IPS DF 4.7 (cell line): ENCODE data around the gene TCF7L2.
A peak's percentile ranks its signal among the peaks of the same experiment; 100 is the strongest.

Experiments used
- DNase-seq: peaks from one replicate; pipeline ENCODE4 v3.0.0-alpha.2; 2013; ENCODE audit warnings: low spot score; ENCODE audit errors: extremely low read depth

TCF7L2 gene

GRCh38 chr10:112963835-112964234, 13.8 kb downstream of the TCF7L2 start:
- no peak for DNase-seq

GRCh38 chr10:112964482-112964881, 14.4 kb downstream of the TCF7L2 start:
- DNase-seq = no peak

- no peak for DNase-seq
Observed at GRCh38 chr10:112966194-112966855, 16.3 kb downstream of the TCF7L2 start.

GRCh38 chr10:112967200-112967599, 17.2 kb downstream of the TCF7L2 start:
- no peak for DNase-seq

- no peak for DNase-seq
Observed at GRCh38 chr10:112969131-112969530, 19.1 kb downstream of the TCF7L2 start.

GRCh38 chr10:112969542-112969941, 19.5 kb downstream of the TCF7L2 start:
- no peak for DNase-seq

- DNase-seq = no peak
Observed at GRCh38 chr10:112970021-112970420, 20.0 kb downstream of the TCF7L2 start.

GRCh38 chr10:112972606-112973005, 22.6 kb downstream of the TCF7L2 start:
- DNase-seq = no peak

- DNase-seq = no peak
Observed at GRCh38 chr10:112973046-112973445, 23.0 kb downstream of the TCF7L2 start.

GRCh38 chr10:112973805-112974204, 23.8 kb downstream of the TCF7L2 start:
- DNase-seq = no peak

- no peak for DNase-seq
Observed at GRCh38 chr10:112977426-112977898, 27.4 kb downstream of the TCF7L2 start.

- DNase-seq = no peak
Observed at GRCh38 chr10:112979927-112980326, 29.9 kb downstream of the TCF7L2 start.

- no peak for DNase-seq
Observed at GRCh38 chr10:112980937-112981336, 30.9 kb downstream of the TCF7L2 start.

- DNase-seq = no peak
Observed at GRCh38 chr10:112981553-112981952, 31.5 kb downstream of the TCF7L2 start.

- no peak for DNase-seq
Observed at GRCh38 chr10:112983444-112984056, 33.5 kb downstream of the TCF7L2 start.

GRCh38 chr10:112984756-112985155, 34.7 kb downstream of the TCF7L2 start:
- DNase-seq = no peak

- DNase-seq = no peak
Observed at GRCh38 chr10:112985690-112986543, 35.9 kb downstream of the TCF7L2 start.

GRCh38 chr10:112986544-112987190, 36.6 kb downstream of the TCF7L2 start:
- DNase-seq = no peak

- peak; percentile 5 for DNase-seq
Observed at GRCh38 chr10:112988839-112989406, 38.9 kb downstream of the TCF7L2 start.

- no peak for DNase-seq
Observed at GRCh38 chr10:112989826-112990225, 39.8 kb downstream of the TCF7L2 start.

- DNase-seq = no peak
Observed at GRCh38 chr10:112990271-112990670, 40.2 kb downstream of the TCF7L2 start.
